Bronchial epithelial cell (primary cell): ENCODE data around the gene ZNF217. TPM values are rescaled to one million over a fixed set of nuclear protein-coding genes. Genes with fewer than 3 reads are reported as not detected.
"Not testable (repeated sequence)": the region's sequence is repeated elsewhere in the genome, so short reads cannot be mapped to it uniquely, and the experiment has no call there.

Experiments
- DNase-seq: peaks from one replicate; pipeline ENCODE4 v3.0.0-alpha.2; 2010; ENCODE audit warnings: low read depth
- FAIRE-seq: peaks from 2 replicates; lab custom pipeline; 2011; peaks lifted over from hg19 to GRCh38; lab: Jason Lieb, UNC
- H3K27me3 ChIP-seq: 2 replicates; pipeline ENCODE4 v1.5.1; 2011; ENCODE audit warnings: low read length; ENCODE audit not compliant: control insufficient read depth, insufficient read depth
- H3K36me3 ChIP-seq: 2 replicates; pipeline ENCODE4 v1.5.1; 2011; ENCODE audit warnings: low read length; ENCODE audit not compliant: control insufficient read depth, insufficient read depth
- H3K4me3 ChIP-seq: 2 replicates; pipeline ENCODE4 v1.5.1; 2011; ENCODE audit warnings: mild to moderate bottlenecking, low read depth, low read length, control low read depth
- total RNA-seq: library from RNA; depleted of rRNA; stranded (reverse); fragments of >200 nt; gene quantifications from 2 replicates; pipeline ENCODE4 v1.2.1, GENCODE V29; 2014
- TF ChIP-seq, protein P1 (sequence below): IDR thresholded peaks from 2 replicates; pipeline ENCODE4 v1.5.1; 2011; ENCODE audit warnings: mild to moderate bottlenecking, moderate library complexity, low read length, control low read depth, inconsistent platforms; ENCODE audit not compliant: insufficient read depth, severe bottlenecking

ZNF217 gene
- total RNA-seq, 1 donor from 2014 or later = 24.7 TPM

DNA sequence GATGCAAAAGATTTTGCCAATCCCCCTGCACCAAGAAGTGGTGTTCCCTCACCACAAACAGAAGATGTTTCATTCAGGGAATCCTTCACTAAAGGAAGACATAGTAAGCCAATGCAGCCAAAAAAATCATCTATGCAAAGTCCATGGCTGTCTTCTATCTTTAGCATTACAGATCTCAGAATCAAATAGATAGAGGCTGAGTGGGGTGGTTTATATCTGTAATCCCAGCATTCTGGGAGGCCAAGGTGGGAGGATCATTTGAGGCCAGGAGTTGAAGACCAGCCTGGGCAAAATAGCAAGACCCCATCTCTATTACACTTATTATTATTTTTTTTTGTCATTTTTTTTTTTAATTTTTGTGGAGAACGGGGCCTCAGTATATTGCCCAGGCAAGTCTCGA is 32.9 kb upstream of the ZNF217 start:
- DNase-seq (no peak), FAIRE-seq (no peak)
- Histone ChIP-seq H3K36me3 (no peaks in the 10 kb centered on the region), H3K4me3 (no peak overlapping the region), H3K27me3 (no peaks in the 10 kb centered on the region)
- TF ChIP-seq, protein P1, sequence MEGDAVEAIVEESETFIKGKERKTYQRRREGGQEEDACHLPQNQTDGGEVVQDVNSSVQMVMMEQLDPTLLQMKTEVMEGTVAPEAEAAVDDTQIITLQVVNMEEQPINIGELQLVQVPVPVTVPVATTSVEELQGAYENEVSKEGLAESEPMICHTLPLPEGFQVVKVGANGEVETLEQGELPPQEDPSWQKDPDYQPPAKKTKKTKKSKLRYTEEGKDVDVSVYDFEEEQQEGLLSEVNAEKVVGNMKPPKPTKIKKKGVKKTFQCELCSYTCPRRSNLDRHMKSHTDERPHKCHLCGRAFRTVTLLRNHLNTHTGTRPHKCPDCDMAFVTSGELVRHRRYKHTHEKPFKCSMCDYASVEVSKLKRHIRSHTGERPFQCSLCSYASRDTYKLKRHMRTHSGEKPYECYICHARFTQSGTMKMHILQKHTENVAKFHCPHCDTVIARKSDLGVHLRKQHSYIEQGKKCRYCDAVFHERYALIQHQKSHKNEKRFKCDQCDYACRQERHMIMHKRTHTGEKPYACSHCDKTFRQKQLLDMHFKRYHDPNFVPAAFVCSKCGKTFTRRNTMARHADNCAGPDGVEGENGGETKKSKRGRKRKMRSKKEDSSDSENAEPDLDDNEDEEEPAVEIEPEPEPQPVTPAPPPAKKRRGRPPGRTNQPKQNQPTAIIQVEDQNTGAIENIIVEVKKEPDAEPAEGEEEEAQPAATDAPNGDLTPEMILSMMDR = no peak

DNA sequence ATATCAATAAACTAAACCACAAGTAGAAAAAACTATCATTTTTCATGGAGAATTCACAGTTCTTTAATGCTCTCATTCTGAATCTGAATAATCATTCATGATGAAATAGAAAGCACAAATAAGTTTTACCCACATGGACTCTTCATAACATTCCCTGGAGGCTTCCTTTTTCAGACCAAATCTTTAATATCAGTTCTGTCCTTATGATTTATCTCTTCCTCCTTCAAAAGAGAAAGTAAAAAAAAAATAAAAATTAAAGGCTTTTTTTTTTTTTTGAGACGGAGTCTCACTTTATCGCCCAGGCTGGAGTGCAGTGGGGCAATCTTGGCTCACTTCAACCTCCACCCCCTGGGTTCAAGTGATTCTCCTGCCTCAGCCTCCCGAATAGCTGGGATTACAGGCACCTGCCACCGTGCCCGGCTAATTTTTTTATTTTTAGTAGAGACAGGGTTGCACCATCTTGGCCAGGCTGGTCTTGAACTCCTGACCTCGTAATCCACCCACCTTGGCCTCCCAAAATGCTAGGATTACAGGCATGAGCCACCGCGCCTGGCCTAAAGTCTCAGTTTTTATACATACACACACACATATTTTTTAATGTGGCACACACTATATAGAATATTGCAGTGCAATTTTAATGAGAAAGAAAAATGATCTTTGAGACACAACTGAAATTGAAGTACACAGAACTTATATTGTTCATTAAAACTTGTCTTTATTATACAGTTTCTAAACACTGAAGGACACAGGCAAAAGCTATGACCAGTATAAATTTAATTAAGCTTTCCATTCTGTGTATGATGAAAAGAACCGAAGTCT is 31.9 kb upstream of the ZNF217 start:
- FAIRE-seq = no peak
- H3K36me3 ChIP-seq = no peaks in the 10 kb centered on the region
- DNase-seq = no peak
- no peaks in the 10 kb centered on the region for H3K27me3 ChIP-seq
- no peak overlapping the region for H3K4me3 ChIP-seq
- TF ChIP-seq, protein P1 = no peak

DNA sequence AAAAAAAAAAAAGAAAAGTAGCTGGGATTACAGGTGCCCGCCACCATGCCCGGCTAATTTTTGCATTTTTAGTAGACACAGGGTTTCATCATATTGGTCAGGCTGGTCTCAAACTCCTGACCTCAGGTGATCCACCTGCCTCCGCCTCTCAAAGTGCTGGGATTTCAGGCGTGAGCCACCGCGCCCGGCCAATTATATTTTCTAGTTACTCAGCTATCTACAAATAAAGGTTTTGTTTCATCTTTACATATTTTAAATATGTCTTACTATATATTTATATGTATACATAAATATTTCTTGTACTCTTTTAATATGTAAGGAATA is 31.2 kb upstream of the ZNF217 start:
- not testable (repeated sequence) for DNase-seq, FAIRE-seq, H3K27me3 ChIP-seq, H3K36me3 ChIP-seq, H3K4me3 ChIP-seq

DNA sequence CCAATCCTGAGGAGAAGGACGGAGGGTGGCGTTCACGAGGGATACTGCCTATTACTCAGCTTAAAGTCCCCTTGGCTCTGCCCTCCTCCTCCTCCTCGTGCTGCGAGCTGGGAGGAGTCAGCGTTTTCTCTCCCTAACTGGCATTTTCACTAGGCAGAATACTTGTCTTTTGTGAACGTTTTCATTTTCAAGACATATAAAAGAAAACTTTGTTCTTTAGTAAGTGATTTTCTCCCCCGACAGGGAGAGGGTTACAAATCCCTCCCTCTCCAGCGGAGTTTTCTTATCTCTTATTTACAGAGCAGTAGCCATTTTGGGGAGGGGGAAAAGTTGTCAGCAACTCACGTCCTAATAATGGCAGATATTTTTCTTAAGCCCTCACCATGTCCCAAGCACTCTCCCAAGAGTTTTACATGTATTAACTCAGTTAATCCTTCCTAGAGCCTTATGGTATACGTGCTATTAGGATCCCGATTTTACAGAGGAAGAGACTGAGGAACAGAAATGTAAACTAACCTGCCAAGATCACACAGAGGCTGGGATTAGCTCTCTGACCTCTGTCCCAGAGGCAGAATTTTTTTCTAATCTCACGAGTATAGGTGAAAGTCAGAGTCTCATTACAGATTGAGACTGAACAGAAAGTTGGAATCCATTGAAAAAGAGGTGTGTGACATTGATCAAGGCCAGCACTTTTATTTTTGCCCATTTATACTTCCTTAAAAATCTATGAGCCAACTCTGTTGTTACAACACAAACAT is 30.0 kb upstream of the ZNF217 start:
- H3K27me3 ChIP-seq = no peaks in the 10 kb centered on the region
- FAIRE-seq (no peak), DNase-seq (peak; percentile 68)
- TF ChIP-seq, protein P1 = no peak
- H3K36me3 ChIP-seq = no peaks in the 10 kb centered on the region
- H3K4me3 ChIP-seq = peak overlapping the region; percentile 23

DNA sequence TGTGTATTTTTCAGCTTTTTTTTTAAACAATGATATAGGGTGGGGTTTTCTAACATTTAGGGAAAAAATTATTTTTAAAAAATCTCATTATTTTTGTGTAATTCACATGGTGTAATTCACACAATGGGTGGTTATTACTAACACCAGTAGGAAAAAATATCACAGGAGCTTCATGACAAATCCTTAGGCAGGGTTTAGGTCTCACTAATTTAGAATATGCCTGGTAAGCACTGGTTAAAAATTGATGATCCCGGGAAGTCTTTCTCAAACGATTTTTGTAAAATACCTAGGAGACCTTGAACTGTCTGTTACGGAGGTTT is 29.5 kb upstream of the ZNF217 start:
- DNase-seq (no peak), FAIRE-seq (no peak)
- H3K27me3 ChIP-seq = no peaks in the 10 kb centered on the region
- TF ChIP-seq, protein P1 = no peak
- H3K36me3 ChIP-seq = no peaks in the 10 kb centered on the region
- H3K4me3 ChIP-seq = no peak overlapping the region

DNA sequence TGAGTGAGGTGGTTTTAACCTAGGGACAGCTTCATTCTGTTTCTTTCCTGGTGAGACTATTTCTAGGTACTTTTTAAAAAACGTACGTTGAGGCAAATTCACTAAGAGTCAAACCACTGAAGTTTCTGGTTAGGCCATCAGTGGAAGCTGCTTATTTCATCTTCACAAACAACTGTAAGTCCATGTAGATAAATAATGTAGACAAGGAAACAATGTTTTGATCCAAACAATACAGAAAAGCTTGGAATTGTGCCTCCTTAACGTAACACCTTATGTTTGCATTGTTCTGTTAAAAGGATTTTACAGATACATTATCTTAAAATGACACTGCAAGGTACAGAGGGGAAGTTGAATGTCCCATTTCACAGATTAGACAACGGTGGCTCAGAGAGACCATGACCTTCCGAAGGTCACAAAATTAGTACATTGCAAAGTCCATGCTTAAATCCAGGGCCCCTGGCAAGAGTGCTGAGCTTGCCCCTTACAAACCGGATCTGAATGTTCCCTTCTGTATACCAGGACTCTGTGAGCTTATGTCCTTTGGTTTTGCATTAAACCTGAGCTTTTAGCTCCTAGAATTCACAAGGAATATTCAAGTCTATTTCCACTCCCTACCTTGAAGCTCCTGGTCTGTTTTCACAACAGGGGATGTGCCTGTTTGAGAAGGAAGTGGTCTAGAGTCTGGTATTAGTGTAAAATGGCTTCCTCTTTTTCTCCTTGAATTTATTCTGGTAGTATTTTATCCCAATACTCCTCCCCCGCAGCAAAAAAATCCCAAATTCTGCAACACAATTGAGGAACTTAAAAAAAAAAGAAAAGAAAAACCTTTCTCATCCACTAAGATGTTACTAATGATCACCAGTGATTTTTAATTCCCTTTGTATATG is 28.9 kb upstream of the ZNF217 start:
- no peak overlapping the region for H3K4me3 ChIP-seq
- FAIRE-seq = no peak
- DNase-seq = no peak

More for the DNA sequence above, 28.9 kb upstream of the ZNF217 start:
- TF ChIP-seq, protein P1 = no peak
- Histone ChIP-seq H3K36me3 (no peaks in the 10 kb centered on the region), H3K27me3 (no peaks in the 10 kb centered on the region)
